Measurements from ENCODE around the gene AMBN. TPM values are rescaled to one million over a fixed set of nuclear protein-coding genes. Genes with fewer than 3 reads are reported as not detected.

Gene AMBN
- total RNA-seq, 1 experiment from 2014 or later: 0.19 TPM

Other genes with a start within 250 kb of the AMBN start
- not detected in 2 replicates for gene SMR3A, start 231.5 kb upstream of the AMBN start, total RNA-seq (2014; rRNA removed; shearing (Covaris generic))
- gene SMR3B, start 209.1 kb upstream of the AMBN start, total RNA-seq (2014; rRNA removed; shearing (Covaris generic)): not detected in 2 replicates
- gene OPRPN, start 194.3 kb upstream of the AMBN start, total RNA-seq (2014; rRNA removed; shearing (Covaris generic)): not detected in 2 replicates
- not detected in 2 replicates for gene MUC7, start 120.1 kb upstream of the AMBN start, total RNA-seq (2014; rRNA removed; shearing (Covaris generic))
- 142 and 146 TPM in 2 replicates for gene AMTN, start 73.7 kb upstream of the AMBN start, total RNA-seq (2014; rRNA removed; shearing (Covaris generic))
- gene ENAM, start 36.5 kb downstream of the AMBN start, total RNA-seq (2014; rRNA removed; shearing (Covaris generic)): not detected in 2 replicates
- 1.3 TPM in 1 of 2 replicates, not detected in the other for gene JCHAIN, start 74.3 kb downstream of the AMBN start, total RNA-seq (2014; rRNA removed; shearing (Covaris generic))
- 19.7 and 23.6 TPM in 2 replicates for gene UTP3, start 96.3 kb downstream of the AMBN start, total RNA-seq (2014; rRNA removed; shearing (Covaris generic))
- 12.0 and 15.5 TPM in 2 replicates for gene RUFY3, start 129.7 kb downstream of the AMBN start, total RNA-seq (2014; rRNA removed; shearing (Covaris generic))
- 53.6 and 74.1 TPM in 2 replicates for gene GRSF1, start 247.6 kb downstream of the AMBN start, total RNA-seq (2014; rRNA removed; shearing (Covaris generic))